22Rv1 (cell line): ENCODE data around the gene GPATCH1.
"Not testable (repeated sequence)": the region's sequence is repeated elsewhere in the genome, so short reads cannot be mapped to it uniquely, and the experiment has no call there.

ENCODE experiments used
- H3K27ac ChIP-seq: fragments of 450-650 bp; 2 replicates; pipeline ENCODE4 v1.5.1; 2017
- CTCF ChIP-seq: fragments of 450-650 bp; IDR thresholded peaks from 2 replicates; pipeline ENCODE4 v1.5.1; 2017; ENCODE audit warnings: mild to moderate bottlenecking
- ZFX ChIP-seq: fragments of 450-650 bp; IDR thresholded peaks from 2 replicates; pipeline ENCODE4 v1.6.1; 2017; ENCODE audit warnings: antibody characterized with exemption, borderline replicate concordance

Gene GPATCH1

GRCh38 chr19:33040994-33041827 is 39.8 kb upstream of the GPATCH1 start:
- H3K27ac ChIP-seq, result no peak overlapping the region
- TF ChIP-seq ZFX (no peak), CTCF (no peak)

- H3K27ac ChIP-seq, result not testable (repeated sequence)
These were observed 39.2 kb upstream of the GPATCH1 start for GRCh38 chr19:33041828-33042160.

GRCh38 chr19:33047422-33047821 is 33.6 kb upstream of the GPATCH1 start:
- TF ChIP-seq ZFX (no peak), CTCF (no peak)
- H3K27ac ChIP-seq, result no peak overlapping the region

- no peak overlapping the region for H3K27ac ChIP-seq
- TF ChIP-seq CTCF (no peak), ZFX (no peak)
These were observed 31.9 kb upstream of the GPATCH1 start for GRCh38 chr19:33048806-33049676.

GRCh38 chr19:33050110-33050509 is 30.9 kb upstream of the GPATCH1 start:
- H3K27ac ChIP-seq, result no peak overlapping the region
- TF ChIP-seq ZFX (no peak), CTCF (no peak)

- TF ChIP-seq ZFX (no peak), CTCF (no peak)
- no peak overlapping the region for H3K27ac ChIP-seq
These were observed 28.5 kb upstream of the GPATCH1 start for GRCh38 chr19:33052352-33052972.

GRCh38 chr19:33054623-33055022 is 26.4 kb upstream of the GPATCH1 start:
- H3K27ac ChIP-seq, result peak overlapping the region; percentile 58
- TF ChIP-seq ZFX (no peak), CTCF (no peak)
